Skeletal muscle tissue (tissue), 4 donors: ENCODE results near the gene FN3K. TPM values are rescaled to one million over a fixed set of nuclear protein-coding genes. Genes with fewer than 3 reads are reported as not detected.

ENCODE experiments used
- H3K27ac ChIP-seq: one replicate; pipeline ENCODE4 v1.7.0; 2013; ENCODE audit warnings: mild to moderate bottlenecking, low read depth, low read length, inconsistent platforms
- H3K27me3 ChIP-seq, 3 donors: one replicate each; pipeline ENCODE4 v1.7.0; 2013; ENCODE audit warnings: low read length in 3 of 3; ENCODE audit not compliant: control insufficient read depth in 3 of 3, insufficient read depth in 3 of 3
- H3K36me3 ChIP-seq, 3 donors: one replicate each; pipeline ENCODE4 v1.7.0; 2013; ENCODE audit warnings: low read length in 3 of 3; ENCODE audit not compliant: control insufficient read depth in 3 of 3, insufficient read depth in 3 of 3
- H3K4me1 ChIP-seq, 3 donors: one replicate each; pipeline ENCODE4 v1.7.0; 2013; ENCODE audit warnings: low read length in 3 of 3, mild to moderate bottlenecking in 3 of 3; ENCODE audit not compliant: control insufficient read depth in 3 of 3, insufficient read depth in 3 of 3
- H3K4me3 ChIP-seq, 3 donors: one replicate each; pipeline ENCODE4 v1.7.0; 2013; ENCODE audit warnings: low read length in 3 of 3
- H3K9ac ChIP-seq, 3 donors: one replicate each; pipeline ENCODE4 v1.7.0; 2013; ENCODE audit warnings: low read length in 3 of 3, mild to moderate bottlenecking in 3 of 3, moderate library complexity in 2 of 3, low read depth in 1 of 3
- H3K9me3 ChIP-seq, 3 donors: one replicate each; pipeline ENCODE4 v1.7.0; 2013; ENCODE audit warnings: low read length in 3 of 3; ENCODE audit not compliant: control insufficient read depth in 3 of 3
- total RNA-seq: library from RNA; depleted of rRNA; stranded (reverse); fragments of >200 nt; gene quantifications from one replicate; pipeline ENCODE4 v1.2.3, GENCODE V29; 2014
- donor health status: Osteomylitis.

The FN3K gene
- total RNA-seq, 1 donor from 2014 or later, result 4.7 TPM

DNA sequence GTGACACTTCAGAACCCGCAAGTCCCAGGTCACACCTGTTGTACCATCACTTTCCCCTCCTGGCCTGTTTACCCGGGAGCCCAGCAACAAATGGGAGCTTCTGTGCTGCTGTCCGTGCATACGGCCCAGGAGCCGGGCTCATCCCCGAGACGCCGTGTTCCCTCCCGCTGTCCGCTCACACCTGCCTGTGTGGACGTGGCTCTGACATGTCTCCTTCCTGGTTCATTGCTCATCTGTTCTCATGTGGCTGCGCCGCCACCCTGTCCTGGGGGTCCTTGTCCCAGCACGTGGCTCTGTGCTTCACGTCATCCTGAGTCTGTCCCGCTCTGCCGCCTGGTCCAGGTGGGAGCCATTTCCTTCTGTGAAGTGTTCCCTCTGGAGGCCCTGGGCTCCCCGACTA, 54.4 kb downstream of the FN3K start:
- H3K4me3 ChIP-seq, result no peak overlapping the region
- H3K4me1 ChIP-seq, result peaks cover 15 to 32% (median 30%) of the 10 kb centered on the region in 3 donors
- no peak overlapping the region for H3K27ac ChIP-seq
- H3K27me3 ChIP-seq, result no peaks in the 10 kb centered on the region
- H3K9ac ChIP-seq, result no peak overlapping the region
- peaks cover 0 to 2% (median under 1%) of the 10 kb centered on the region in 3 donors for H3K36me3 ChIP-seq
- H3K9me3 ChIP-seq, result no peaks in the 10 kb centered on the region

GRCh38 chr17:82790391-82790790, 55.0 kb downstream of the FN3K start:
- H3K4me3 ChIP-seq, result no peak overlapping the region
- H3K4me1 ChIP-seq, result peaks cover 18 to 36% (median 32%) of the 10 kb centered on the region in 3 donors
- no peak overlapping the region for H3K9ac ChIP-seq
- H3K27me3 ChIP-seq, result no peaks in the 10 kb centered on the region
- peaks cover 0 to 2% (median 0%) of the 10 kb centered on the region in 3 donors for H3K36me3 ChIP-seq
- no peaks in the 10 kb centered on the region for H3K9me3 ChIP-seq
- no peak overlapping the region for H3K27ac ChIP-seq

DNA sequence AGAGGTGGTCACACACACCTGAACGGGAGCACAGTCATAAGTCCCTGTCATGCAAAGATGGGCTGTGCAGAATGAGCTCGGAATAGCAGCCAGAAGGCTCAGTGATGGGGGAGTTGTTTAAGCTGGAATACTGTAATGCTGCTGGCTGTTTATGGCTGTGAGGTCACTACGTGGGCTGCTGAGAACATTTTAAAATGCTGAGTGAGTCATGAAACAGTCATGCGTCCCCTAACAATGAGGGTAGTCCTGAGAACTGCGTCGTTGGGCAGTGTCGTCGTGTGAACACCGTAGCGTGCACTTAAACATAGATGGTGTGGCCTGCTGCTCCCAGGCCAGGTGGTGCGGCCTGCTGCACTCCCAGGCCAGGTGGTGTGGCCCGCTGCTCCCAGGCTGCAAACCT, 56.1 kb downstream of the FN3K start:
- no peak overlapping the region for H3K9ac ChIP-seq
- peaks cover 0 to 2% (median 0%) of the 10 kb centered on the region in 3 donors for H3K36me3 ChIP-seq
- no peak overlapping the region for H3K4me3 ChIP-seq
- peaks cover 23 to 37% (median 29%) of the 10 kb centered on the region in 3 donors for H3K4me1 ChIP-seq
- H3K27me3 ChIP-seq, result no peaks in the 10 kb centered on the region
- no peaks in the 10 kb centered on the region for H3K9me3 ChIP-seq
- H3K27ac ChIP-seq, result no peak overlapping the region

DNA sequence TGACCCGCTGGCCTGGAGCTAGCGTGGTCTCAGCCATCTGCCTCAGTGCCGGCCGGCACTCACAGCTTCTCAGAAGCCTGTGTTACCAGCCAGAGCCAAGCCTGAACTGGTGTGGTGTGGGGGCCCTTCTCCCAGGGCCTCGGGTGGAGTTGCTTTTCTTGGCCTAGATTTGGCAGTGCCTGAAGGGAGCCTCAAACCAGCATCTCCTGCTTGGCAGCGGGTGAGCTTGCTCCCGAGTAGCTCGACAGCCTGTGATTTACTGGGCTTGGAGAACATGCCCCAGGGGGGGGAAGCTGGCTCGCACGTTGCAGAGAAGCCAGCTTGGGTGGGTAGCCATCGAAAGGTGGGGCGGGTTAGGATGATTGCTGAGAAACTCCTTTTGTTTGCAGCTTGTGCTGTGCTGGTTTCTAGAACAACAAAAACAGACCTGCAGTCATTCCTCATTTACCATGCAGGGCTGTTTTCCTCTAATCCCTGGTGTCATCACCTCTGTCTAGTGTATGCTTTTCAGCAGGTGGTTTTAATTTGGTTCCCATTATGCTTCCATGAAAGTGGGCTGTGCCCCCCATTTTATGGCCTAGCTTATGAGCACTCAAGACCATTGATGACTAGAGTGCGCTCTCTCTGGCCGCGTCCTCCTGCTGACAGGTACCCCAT, 58.7 kb downstream of the FN3K start:
- Histone ChIP-seq H3K4me3 (no peak overlapping the region), H3K36me3 (peaks cover 0 to 4% (median 3%) of the 10 kb centered on the region in 3 donors), H3K27ac (peak overlapping the region; percentile 75), H3K9me3 (no peaks in the 10 kb centered on the region), H3K9ac (peak overlapping the region in 1 of 3 donors; percentile 3), H3K27me3 (no peaks in the 10 kb centered on the region), H3K4me1 (peaks cover 15 to 23% (median 15%) of the 10 kb centered on the region in 3 donors)

- peaks cover 5 to 7% (median 6%) of the 10 kb centered on the region in 3 donors for H3K36me3 ChIP-seq
- no peaks in the 10 kb centered on the region for H3K9me3 ChIP-seq
- peak overlapping the region; percentile 75 for H3K27ac ChIP-seq
- peaks cover 15 to 23% (median 15%) of the 10 kb centered on the region in 3 donors for H3K4me1 ChIP-seq
- peak overlapping the region in 2 of 3 donors; percentile 5 to 33 for H3K9ac ChIP-seq
- no peak overlapping the region for H3K4me3 ChIP-seq
- no peaks in the 10 kb centered on the region for H3K27me3 ChIP-seq
Measured at GRCh38 chr17:82794781-82795482, 59.5 kb downstream of the FN3K start.

DNA sequence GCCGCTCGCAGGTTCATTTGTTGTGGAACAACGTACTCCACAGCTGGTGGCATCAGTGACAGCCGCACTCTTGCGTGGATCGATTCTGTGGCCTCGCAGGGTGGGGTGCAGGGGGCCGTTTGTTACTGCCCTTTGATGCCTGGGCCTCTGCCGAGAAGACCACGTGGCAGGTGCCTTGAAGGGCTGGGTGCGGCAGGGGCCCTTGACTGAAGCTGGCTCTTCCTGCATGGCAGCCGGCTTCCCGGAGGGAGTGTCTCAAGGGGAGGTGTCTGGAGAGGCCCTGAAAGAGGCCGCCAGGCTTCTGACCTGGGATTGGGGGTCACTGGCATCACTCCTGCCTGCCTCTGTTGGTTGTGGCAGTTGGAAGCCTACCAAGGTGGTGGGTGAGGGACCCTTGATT, 60.2 kb downstream of the FN3K start:
- no peak overlapping the region for H3K4me3 ChIP-seq
- peaks cover 7 to 14% (median 10%) of the 10 kb centered on the region in 3 donors for H3K36me3 ChIP-seq
- peak overlapping the region; percentile 75 for H3K27ac ChIP-seq
- no peaks in the 10 kb centered on the region for H3K9me3 ChIP-seq
- no peak overlapping the region for H3K9ac ChIP-seq
- H3K4me1 ChIP-seq, result peaks cover 15 to 23% (median 15%) of the 10 kb centered on the region in 3 donors
- no peaks in the 10 kb centered on the region for H3K27me3 ChIP-seq

- Histone ChIP-seq H3K4me1 (peaks cover 15 to 23% (median 15%) of the 10 kb centered on the region in 3 donors), H3K36me3 (peaks cover 10 to 16% (median 14%) of the 10 kb centered on the region in 3 donors), H3K27me3 (no peaks in the 10 kb centered on the region), H3K4me3 (no peak overlapping the region), H3K9ac (no peak overlapping the region), H3K9me3 (no peaks in the 10 kb centered on the region), H3K27ac (no peak overlapping the region)
Measured at GRCh38 chr17:82797061-82797460, 61.6 kb downstream of the FN3K start.

DNA sequence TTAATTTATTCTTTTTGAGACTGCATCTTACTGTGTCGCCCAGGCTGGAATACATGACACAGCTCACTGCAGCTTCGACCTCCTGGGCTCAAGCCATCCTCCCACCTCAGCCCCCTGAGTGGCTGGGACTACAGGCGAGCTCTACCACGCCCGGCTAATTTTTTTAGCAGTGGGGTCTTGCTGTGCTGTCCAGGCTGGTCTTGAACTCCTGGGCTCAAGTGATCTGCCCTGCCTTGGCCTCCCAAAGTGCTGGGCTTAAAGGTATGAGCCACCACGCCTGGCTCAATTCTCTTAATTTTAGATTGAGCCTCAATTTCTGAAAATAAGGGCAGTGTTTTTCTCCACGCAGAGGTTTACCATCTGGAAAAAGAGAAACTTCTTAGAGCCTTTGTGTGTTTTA, 63.3 kb downstream of the FN3K start:
- Histone ChIP-seq H3K36me3 (peaks cover 10 to 16% (median 14%) of the 10 kb centered on the region in 3 donors), H3K9me3 (no peaks in the 10 kb centered on the region), H3K9ac (no peak overlapping the region), H3K4me3 (no peak overlapping the region), H3K27ac (no peak overlapping the region), H3K27me3 (no peaks in the 10 kb centered on the region), H3K4me1 (peaks cover 13 to 18% (median 15%) of the 10 kb centered on the region in 3 donors)

- Histone ChIP-seq H3K36me3 (peaks cover 10 to 16% (median 14%) of the 10 kb centered on the region in 3 donors), H3K27me3 (no peaks in the 10 kb centered on the region), H3K27ac (no peak overlapping the region), H3K4me1 (peaks cover 14 to 16% (median 16%) of the 10 kb centered on the region in 3 donors), H3K9ac (no peak overlapping the region), H3K9me3 (no peaks in the 10 kb centered on the region), H3K4me3 (no peak overlapping the region)
Measured at GRCh38 chr17:82799591-82799990, 64.2 kb downstream of the FN3K start.
